ENCODE measurements around the gene ACTL6B. TPM values are rescaled to one million over a fixed set of nuclear protein-coding genes. Genes with fewer than 3 reads are reported as not detected.
"Not testable (repeated sequence)": the region's sequence is repeated elsewhere in the genome, so short reads cannot be mapped to it uniquely, and the experiment has no call there.

The ACTL6B gene
- total and polyA plus RNA-seq, 3 donors from 2014 or later = 0.79 to 2.1 (median 1.2) TPM

DNA sequence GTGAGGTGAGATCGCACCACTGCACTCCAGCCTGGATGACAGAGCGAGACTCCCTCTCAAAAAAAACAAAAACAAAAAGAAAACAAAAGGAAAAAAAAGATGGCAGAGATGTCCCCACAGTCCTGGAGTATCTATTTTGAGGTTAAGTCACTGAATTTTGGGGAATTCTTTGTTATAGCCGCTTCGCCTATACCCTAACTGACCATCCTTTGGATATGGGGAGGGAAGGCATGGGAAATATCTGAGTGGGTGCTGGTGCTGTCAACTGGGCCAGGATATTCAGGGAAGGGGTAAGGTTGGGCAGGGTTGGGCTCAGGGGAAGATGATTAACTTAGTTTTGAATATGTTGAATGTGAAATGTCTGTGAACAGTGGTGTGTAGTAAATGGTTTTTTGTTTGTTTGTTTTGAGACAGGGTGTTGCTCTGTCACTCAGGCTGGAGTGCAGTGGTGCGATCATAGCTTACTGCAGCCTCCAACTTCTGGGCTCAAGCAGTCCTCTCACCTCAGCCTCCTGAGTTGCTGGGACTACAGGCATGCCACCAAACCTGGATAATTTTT, 9.0 kb upstream of the ACTL6B start:
- Histone ChIP-seq H3K36me3 (ENCODE audit: low read depth, missing control alignments) (no peaks in the 10 kb centered on the region), H3K4me3 (no peak overlapping the region), H3K9me3 (no peaks in the 10 kb centered on the region), H3K27me3 (no peaks in the 10 kb centered on the region), H3K27ac (no peak overlapping the region), H3K4me1 (no peaks in the 10 kb centered on the region)
- intact Hi-C loops (cut with DNase I; ENCODE audit: low total_unique reads) = no loop called here
- WGBS, 2 donors = 93% methylated on average over 5 of the region's 5 CpGs
- no peak for TF ChIP-seq POLR2A (IDR thresholded peaks at IDR 0.05)
- no peak for TF ChIP-seq CTCF (IDR thresholded peaks at IDR 0.05)
- no peak for DNase-seq

DNA sequence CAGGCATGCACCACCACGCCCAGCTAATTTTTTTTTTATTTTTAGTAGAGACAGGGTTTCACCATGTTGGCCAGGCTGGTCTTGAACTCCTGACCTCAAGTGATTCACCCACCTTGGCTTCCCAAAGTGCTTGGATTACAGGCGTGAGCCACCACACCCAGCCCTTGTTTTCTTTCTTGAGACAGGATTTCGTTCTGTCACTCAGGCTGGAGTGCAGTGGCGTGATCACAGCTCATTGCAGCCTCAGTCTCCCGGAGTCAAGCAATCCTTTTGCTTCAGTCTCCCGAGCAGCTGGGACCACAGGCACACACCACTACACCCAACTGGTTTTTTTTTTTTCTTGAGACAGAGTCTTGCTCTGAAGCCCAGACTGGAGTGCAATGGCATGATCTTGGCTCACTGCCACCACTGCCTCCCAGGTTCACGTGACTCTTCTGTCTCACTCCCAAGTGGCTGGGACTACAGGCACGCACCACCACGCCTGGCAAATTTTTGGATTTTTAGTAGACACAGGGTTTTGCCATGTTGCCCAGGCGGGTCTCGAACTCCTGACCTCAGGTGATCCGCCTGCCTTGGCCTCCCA, 6.0 kb upstream of the ACTL6B start:
- H3K9me3 ChIP-seq; H3K36me3 ChIP-seq (ENCODE audit: low read depth, missing control alignments); H3K4me3 ChIP-seq; DNase-seq; H3K27ac ChIP-seq; H3K4me1 ChIP-seq; H3K27me3 ChIP-seq; intact Hi-C loops (cut with DNase I; ENCODE audit: low total_unique reads): not testable (repeated sequence)
- WGBS, 2 donors = 80 to 83% methylated on average over 12 of the region's 12 CpGs

DNA sequence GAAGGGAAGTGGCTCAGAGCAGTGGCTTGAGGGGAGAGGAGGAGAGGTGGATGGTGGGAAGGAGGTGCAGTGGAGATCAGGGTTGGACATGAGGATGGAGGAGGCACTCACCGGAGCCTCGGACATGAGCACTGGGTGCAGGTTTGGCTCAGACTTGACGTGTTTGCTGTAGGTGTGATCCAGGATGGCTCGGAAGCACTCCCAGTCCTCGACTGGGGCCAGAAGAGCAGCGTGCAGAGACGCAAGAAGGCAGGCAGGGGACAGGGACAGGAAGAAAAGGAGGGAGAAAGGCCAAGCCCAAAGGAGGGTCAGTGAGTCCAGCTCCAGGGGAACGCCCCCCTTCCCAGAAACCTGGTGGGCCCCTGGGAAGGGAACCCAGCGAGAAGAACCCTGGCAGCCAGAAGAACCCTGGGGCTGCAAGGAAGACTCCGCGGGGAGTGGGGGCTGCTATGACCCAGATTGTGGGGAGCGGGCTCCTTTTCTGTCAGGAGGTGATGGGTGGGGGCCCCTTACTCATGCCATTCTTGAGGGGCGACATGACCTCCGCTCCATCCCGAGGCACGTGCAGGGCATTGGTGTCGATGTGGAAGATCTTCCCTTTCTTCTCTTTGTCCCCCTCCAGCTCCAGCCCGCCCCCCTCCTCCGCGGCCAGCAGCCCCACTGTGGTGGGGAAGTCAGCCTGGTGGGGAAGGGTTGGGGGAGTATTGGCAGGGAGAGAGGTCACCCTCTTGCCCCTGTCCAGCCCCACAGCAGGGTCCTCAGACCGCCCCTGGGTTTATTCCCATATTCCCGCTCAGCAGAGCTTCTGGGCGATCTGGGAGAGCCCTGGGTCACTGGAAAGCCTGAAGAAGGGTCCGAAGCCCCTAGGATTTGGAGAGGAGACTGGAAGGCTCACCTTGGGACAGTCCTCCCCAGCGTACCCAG, 1.1 kb downstream of the ACTL6B start:
- no peak overlapping the region for H3K27ac ChIP-seq
- 31 to 49% methylated on average over 21 to 25 of the region's 25 CpGs for WGBS, 2 donors
- no peaks in the 10 kb centered on the region for H3K4me1 ChIP-seq
- H3K4me3 ChIP-seq = peak overlapping the region in 1 of 2 donors; percentile 51
- H3K27me3 ChIP-seq = no peaks in the 10 kb centered on the region
- no peak for DNase-seq
- TF ChIP-seq POLR2A (IDR thresholded peaks at IDR 0.05) (no peak), CTCF (IDR thresholded peaks at IDR 0.05) (no peak)
- no peaks in the 10 kb centered on the region for H3K9me3 ChIP-seq
- intact Hi-C loops (cut with DNase I; ENCODE audit: low total_unique reads) = no loop called here
- no peaks in the 10 kb centered on the region for H3K36me3 ChIP-seq (ENCODE audit: low read depth, missing control alignments)

- Histone ChIP-seq H3K9me3 (no peaks in the 10 kb centered on the region), H3K4me3 (no peak overlapping the region), H3K27me3 (no peaks in the 10 kb centered on the region), H3K4me1 (no peaks in the 10 kb centered on the region), H3K36me3 (ENCODE audit: low read depth, missing control alignments) (no peaks in the 10 kb centered on the region), H3K27ac (no peak overlapping the region)
- TF ChIP-seq POLR2A (IDR thresholded peaks at IDR 0.05) (no peak), CTCF (IDR thresholded peaks at IDR 0.05) (no peak)
- intact Hi-C loops (cut with DNase I; ENCODE audit: low total_unique reads) = no loop called here
- WGBS, 2 donors = 83 to 88% methylated on average over 11 to 15 of the region's 15 CpGs
- no peak for DNase-seq
These were observed 6.3 kb downstream of the ACTL6B start for GRCh38 chr7:100649826-100650565.

- H3K36me3 ChIP-seq (ENCODE audit: low read depth, missing control alignments) = no peaks in the 10 kb centered on the region
- H3K27ac ChIP-seq = no peak overlapping the region
- H3K9me3 ChIP-seq = no peaks in the 10 kb centered on the region
- TF ChIP-seq POLR2A (IDR thresholded peaks at IDR 0.05) (no peak), CTCF (IDR thresholded peaks at IDR 0.05) (no peak)
- peaks cover 5% of the 10 kb centered on the region for H3K4me1 ChIP-seq
- H3K27me3 ChIP-seq = no peaks in the 10 kb centered on the region
- no peak for DNase-seq
- H3K4me3 ChIP-seq = no peak overlapping the region
- intact Hi-C loops (cut with DNase I; ENCODE audit: low total_unique reads) = no loop called here
- 71 to 75% methylated on average over 11 of the region's 11 CpGs for WGBS, 2 donors
These were observed 13.7 kb downstream of the ACTL6B start for GRCh38 chr7:100642534-100642907.
